ENCODE data around the gene IMPDH1.

IMPDH1 gene

DNA sequence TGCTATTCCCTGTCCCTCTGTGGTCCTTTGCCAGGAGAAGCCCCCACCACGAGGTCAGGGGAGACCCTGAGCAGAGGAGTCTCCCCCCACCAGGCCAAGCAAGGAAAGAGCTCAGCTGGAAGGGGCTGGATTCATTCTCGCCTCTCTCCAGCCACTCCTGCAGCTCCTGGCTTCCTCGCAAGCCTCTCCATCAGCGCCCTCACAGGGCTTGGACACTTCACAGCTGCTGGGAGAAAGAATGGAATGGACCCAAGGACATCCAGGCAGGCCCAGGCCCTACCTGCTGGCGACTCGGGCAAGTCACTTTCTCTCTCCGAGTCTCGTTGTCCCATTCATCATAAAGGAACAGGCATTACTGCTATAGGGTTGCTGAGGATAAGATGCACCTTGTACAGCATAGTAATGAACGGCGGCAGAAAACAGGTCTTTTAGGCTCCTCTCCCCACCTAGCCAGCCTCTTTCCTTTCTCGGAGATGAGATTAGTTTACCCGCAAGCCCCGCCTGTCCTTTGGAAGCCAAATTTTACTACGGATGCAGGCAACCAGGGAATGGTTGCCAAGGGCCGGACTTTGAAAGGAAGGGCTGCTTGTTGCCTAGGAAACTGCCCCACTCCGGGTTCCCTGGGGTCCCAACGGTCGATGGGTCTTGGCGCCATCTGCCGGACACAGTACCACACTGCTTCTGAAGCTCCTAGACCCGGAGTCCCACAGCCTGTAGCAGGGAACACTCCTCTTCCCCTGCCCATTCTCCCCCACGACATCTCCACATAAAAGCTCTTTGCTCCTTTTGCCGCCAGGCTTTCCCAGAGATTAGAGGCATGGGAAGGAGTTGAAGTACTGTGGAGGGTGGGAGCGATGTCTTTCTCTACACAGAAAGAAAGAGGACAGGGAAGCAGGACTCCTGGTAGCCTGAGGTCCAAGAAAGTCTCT, 22.3 kb downstream of the IMPDH1 start:
- no peaks in the 10 kb centered on the region for H3K36me3 Mint-ChIP-seq
- H3K27me3 Mint-ChIP-seq, result no peaks in the 10 kb centered on the region
- H3K9me3 Mint-ChIP-seq, result no peaks in the 10 kb centered on the region
- no peak overlapping the region for H3K4me3 Mint-ChIP-seq
- H3K4me1 Mint-ChIP-seq, result no peaks in the 10 kb centered on the region
- H3K27ac Mint-ChIP-seq, result no peak overlapping the region

DNA sequence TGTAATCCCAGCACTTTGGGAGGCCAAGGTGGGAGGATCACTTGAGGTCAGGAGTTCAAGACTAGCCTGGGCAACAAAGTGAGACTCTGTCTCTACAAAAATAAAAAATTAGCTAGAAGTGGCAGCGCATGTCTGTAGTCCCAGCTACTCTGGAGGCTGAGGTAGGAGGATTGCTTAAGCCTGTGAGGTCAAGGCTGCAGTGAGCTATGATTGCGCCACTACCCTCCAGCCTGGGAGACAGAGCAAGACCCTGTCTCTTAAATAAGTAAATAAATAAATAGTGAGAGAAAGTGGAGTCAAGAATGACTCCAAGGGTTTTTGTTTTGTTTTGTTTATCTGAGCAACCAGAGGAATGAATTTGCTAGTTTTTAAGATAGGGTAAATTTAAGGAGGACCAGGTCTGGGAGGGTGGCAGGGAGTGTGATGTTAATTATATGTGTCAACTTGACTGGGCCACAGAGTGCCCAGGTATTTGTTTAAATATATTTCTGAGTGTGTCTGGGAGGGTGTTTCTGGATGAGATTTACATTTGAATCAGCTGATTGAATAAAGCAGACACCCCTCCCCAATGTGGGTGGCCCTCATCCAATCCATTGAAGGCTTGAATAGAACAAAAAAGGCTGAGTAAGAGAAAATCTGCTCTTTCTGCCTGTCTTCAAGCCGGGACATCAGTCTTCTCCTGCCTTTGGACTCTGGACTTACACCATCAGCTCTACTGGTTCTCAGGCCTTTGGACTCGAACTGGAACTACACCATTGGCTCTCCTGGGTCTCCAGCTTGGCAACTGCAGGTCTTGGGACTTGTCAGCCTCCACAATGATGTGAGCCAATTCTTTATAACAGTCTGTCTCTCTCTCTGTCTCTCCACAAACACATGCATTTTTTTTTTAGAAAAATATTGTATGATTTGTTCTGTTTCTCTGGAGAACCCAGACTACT, 23.5 kb downstream of the IMPDH1 start:
- Mint-ChIP-seq H3K9me3 (no peaks in the 10 kb centered on the region), H3K4me1 (no peaks in the 10 kb centered on the region), H3K27me3 (no peaks in the 10 kb centered on the region), H3K27ac (no peak overlapping the region), H3K4me3 (no peak overlapping the region), H3K36me3 (no peaks in the 10 kb centered on the region)

DNA sequence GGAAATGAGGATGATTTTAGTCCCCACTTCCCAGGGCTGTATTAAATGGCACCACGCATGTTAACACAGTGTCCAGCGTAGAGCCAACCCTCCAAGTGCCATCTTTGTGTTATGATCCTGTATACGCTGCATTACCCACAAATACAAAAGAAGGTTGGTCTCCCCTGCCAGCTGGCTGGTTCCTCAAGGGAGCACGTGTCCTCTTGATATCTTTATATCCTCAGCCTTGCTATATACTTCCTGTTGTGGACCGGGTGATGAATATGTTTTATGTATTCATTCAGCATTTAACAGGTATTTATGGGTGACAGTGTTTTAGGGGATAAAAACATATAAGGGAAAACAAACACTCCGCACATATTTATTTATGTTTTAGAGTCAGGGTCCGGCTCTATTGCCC, 25.1 kb downstream of the IMPDH1 start:
- Mint-ChIP-seq H3K9me3 (no peaks in the 10 kb centered on the region), H3K4me3 (no peak overlapping the region), H3K27ac (no peak overlapping the region), H3K36me3 (no peaks in the 10 kb centered on the region), H3K27me3 (no peaks in the 10 kb centered on the region), H3K4me1 (no peaks in the 10 kb centered on the region)

DNA sequence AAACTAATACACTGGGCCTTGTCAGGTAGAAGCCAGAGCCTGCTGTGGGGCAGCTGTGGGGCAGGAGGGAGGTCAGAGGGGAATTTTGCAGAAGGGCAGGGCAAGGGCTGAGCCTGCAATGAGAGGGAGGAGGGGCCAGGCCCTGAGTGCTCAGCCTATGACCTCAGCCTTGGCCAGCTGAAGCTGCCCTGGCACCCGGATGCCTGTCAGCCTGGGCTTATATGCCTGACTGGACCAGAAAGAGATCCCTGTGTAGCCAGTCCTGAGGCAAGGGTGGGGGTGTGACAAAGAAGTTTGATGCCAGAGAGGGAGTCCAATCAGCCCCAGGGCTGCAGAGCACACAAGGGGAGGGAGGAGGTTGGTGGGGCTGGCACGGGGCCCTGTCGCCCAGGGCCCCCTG, 26.0 kb downstream of the IMPDH1 start:
- Mint-ChIP-seq H3K36me3 (no peaks in the 10 kb centered on the region), H3K9me3 (no peaks in the 10 kb centered on the region), H3K27ac (no peak overlapping the region), H3K4me3 (no peak overlapping the region), H3K4me1 (no peaks in the 10 kb centered on the region), H3K27me3 (no peaks in the 10 kb centered on the region)

DNA sequence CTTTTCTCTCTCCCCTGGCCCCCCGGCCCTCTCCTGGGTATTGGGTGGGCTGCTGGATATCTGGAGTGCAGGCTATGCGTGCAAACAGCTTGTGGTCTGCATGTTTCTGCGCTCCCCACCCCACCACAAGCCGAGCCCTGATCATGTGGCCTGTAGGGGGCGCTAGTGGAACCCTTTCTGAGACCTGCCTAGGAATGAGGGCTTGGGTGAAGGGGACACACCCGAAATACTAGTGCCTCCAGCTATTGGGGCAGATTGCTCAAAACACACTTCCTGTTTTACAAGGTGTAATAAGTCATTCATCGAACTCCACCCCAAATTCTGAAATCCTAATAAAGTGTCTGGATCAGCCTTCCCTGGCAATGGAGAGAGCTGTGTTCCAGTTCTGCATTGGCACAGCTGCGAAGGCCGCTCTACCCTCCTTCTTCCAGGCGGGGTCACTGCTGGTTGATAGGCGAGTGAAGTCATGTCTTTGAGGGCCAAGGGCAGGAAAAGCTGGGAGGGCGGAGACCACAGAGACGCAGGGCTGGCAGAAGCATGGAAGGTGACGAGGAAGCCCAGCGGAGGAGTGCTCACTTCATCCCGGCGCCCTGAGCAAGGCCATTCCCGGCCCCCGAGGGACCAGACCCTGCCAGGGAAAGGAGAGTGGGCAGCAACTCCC, 28.5 kb downstream of the IMPDH1 start:
- Mint-ChIP-seq H3K4me1 (no peaks in the 10 kb centered on the region), H3K9me3 (no peaks in the 10 kb centered on the region), H3K36me3 (no peaks in the 10 kb centered on the region), H3K27me3 (no peaks in the 10 kb centered on the region), H3K27ac (no peak overlapping the region), H3K4me3 (no peak overlapping the region)

DNA sequence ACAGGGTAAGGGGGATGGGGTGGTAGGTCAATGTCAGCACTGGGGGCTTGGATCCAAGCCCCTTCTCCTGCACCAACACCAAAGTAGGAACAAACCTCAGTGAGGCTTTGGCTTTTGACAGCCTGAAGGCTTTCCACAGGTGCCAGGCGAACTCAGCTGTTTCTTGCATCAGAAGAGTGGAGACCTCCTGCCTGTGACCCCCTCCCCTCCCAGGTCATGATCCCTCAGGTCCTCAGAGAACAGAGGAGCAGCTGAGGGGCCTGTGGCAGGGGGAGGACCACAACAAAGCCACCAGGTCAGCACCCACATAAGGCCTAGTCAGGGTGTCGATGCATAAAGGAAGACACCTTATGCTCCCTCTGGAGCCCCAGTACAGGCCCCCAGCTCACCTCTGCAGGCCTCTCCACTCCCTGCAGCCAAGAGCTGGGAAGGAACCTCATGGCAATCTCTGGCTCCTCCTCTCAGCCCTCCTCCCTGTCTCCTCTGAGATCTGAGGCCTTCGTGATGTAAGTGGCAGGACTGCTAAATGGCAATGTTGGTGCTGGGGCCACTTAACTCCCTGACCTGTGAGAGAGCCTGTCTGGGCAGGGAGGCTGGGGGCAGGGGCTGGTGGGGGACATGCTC, 29.2 kb downstream of the IMPDH1 start:
- no peaks in the 10 kb centered on the region for H3K9me3 Mint-ChIP-seq
- no peak overlapping the region for H3K27ac Mint-ChIP-seq
- no peaks in the 10 kb centered on the region for H3K36me3 Mint-ChIP-seq

DNA sequence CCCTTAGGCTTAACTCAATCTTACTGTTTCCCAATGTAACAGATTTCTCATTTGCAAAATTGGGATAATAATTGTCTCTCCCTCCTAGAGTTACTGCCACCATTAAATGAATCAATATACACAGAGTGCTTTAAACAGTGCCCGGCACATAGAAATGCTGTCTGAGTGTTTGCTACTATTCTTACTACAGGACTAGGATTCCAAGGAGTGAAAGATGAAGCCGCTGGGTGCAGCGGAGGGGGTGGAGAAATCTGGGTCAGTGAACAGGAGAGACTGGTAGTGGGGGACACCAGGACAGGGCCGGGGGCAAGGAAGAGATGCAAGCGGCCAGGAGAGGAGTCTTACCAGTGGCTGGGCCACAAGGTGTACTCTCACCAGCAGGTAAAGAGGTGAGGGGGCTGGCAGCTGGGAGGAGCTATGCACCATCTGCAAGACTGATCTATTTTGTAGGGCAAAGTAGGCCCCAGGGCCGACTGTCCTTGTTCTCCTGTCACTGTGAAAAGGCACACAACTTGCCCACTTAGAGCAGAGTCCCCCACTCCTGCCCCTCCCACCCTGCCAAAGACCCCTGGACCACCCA, 29.8 kb downstream of the IMPDH1 start:
- Mint-ChIP-seq H3K4me1 (no peaks in the 10 kb centered on the region), H3K4me3 (no peak overlapping the region), H3K27me3 (no peaks in the 10 kb centered on the region), H3K9me3 (no peaks in the 10 kb centered on the region), H3K27ac (no peak overlapping the region), H3K36me3 (no peaks in the 10 kb centered on the region)

More for the DNA sequence above, 29.2 kb downstream of the IMPDH1 start:
- H3K27me3 Mint-ChIP-seq, result no peaks in the 10 kb centered on the region
- no peak overlapping the region for H3K4me3 Mint-ChIP-seq
- H3K4me1 Mint-ChIP-seq, result no peaks in the 10 kb centered on the region

DNA sequence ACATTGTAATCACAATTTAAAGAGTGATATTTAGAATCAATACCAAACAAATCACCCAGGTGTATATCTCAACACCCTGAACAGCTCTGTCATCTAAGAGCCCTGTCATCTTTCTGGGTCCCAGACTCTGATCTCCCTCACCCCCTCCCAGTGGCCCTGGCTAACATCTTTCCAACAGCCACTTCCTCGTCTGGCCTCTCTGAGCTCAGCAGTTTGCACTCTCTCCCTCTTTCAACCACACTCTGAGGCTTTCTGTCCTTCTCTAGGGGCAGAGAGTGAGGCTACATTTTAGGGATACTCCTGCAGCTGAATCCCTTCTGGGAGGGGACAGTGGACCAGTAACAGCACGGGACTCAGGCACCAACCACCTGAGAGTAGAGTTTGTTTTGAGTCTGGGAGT, 31.1 kb downstream of the IMPDH1 start:
- no peaks in the 10 kb centered on the region for H3K9me3 Mint-ChIP-seq
- no peaks in the 10 kb centered on the region for H3K4me1 Mint-ChIP-seq
- H3K4me3 Mint-ChIP-seq, result no peak overlapping the region
- no peaks in the 10 kb centered on the region for H3K27me3 Mint-ChIP-seq
- no peaks in the 10 kb centered on the region for H3K36me3 Mint-ChIP-seq
- no peak overlapping the region for H3K27ac Mint-ChIP-seq

DNA sequence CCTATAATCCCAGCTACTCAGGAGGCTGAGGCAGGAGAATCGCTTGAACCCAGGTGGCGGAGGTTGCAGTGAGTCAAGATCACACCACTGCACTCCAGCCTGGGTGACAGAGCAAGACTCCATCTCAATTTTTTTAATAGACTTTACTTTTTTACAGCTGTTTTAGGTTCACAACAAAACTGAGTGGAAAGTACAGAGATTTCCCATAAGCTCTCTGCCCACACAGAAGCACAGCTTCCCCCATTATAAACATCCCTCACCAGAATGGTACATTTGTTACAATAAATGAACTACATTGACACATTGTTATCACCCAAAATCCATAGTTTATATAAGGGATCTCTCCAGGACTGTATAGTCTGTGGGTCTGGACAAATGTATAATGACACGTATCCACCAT, 33.7 kb downstream of the IMPDH1 start:
- Mint-ChIP-seq H3K27me3 (no peaks in the 10 kb centered on the region), H3K4me3 (no peak overlapping the region), H3K4me1 (no peaks in the 10 kb centered on the region), H3K36me3 (no peaks in the 10 kb centered on the region), H3K27ac (no peak overlapping the region), H3K9me3 (no peaks in the 10 kb centered on the region)

DNA sequence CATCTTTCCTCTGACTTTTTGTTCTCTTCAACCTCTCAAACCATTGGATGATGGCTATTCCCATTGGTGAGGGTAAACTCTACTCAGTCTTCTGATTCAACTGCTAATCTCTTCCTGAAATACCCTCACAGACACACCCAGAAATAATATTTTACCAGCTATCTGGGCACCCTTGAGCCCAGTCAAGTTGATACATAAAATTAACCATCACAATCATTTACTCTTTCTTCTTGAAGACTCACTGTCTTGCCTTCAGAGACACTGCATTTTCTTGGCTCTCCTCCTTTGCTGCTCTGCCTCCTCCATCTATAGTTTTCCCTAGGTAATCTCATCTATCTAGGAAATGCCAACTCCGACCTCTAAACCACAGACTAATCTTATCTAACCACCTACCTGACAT, 35.7 kb downstream of the IMPDH1 start:
- H3K36me3 Mint-ChIP-seq, result no peaks in the 10 kb centered on the region
- H3K4me3 Mint-ChIP-seq, result no peak overlapping the region
- H3K27me3 Mint-ChIP-seq, result no peaks in the 10 kb centered on the region
- H3K4me1 Mint-ChIP-seq, result no peaks in the 10 kb centered on the region
- H3K27ac Mint-ChIP-seq, result no peak overlapping the region
- no peaks in the 10 kb centered on the region for H3K9me3 Mint-ChIP-seq

DNA sequence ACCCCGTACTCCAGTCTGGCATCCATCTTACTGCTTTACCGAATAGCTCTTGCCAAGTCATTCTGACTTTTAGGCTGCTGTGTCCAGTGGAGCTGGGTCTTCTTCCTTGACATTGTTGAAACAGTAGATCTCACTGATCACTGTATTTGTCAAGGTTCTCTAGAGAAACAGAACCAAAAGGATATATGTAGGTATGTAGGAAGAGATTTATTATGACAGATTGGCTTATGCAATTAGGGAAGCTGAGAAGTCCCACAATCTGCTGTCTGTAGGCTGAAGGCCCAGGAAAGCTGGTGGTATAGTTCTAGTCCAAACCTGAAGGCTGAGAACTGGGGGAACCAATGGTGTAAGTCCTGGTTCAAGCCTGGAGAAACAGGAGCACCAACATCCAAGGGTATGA, 36.2 kb downstream of the IMPDH1 start:
- no peaks in the 10 kb centered on the region for H3K27me3 Mint-ChIP-seq
- no peak overlapping the region for H3K4me3 Mint-ChIP-seq
- no peak overlapping the region for H3K27ac Mint-ChIP-seq
- H3K36me3 Mint-ChIP-seq, result no peaks in the 10 kb centered on the region
- H3K9me3 Mint-ChIP-seq, result no peaks in the 10 kb centered on the region
- no peaks in the 10 kb centered on the region for H3K4me1 Mint-ChIP-seq

DNA sequence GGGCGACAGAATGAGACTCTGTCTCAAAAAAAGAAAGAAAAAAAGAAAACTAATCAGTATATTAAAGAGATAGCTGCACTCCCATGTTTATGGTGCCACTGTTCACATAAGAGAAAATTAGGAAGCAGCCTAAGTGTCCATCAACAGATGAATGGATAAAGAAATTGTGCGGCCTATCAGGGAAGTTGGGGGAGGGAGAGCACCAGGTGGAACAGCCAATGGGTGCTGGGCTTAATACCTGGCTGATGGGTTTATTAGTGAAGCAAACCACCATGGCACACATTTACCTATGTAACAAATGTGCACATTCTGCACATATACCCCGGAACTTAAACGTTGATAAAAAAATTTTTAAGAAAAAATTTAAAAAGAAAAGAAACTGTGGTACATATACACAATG, 39.3 kb downstream of the IMPDH1 start:
- no peak overlapping the region for H3K4me3 Mint-ChIP-seq
- no peak overlapping the region for H3K27ac Mint-ChIP-seq
- peaks cover 8% of the 10 kb centered on the region for H3K27me3 Mint-ChIP-seq
- no peaks in the 10 kb centered on the region for H3K36me3 Mint-ChIP-seq
- no peaks in the 10 kb centered on the region for H3K4me1 Mint-ChIP-seq
- no peaks in the 10 kb centered on the region for H3K9me3 Mint-ChIP-seq

DNA sequence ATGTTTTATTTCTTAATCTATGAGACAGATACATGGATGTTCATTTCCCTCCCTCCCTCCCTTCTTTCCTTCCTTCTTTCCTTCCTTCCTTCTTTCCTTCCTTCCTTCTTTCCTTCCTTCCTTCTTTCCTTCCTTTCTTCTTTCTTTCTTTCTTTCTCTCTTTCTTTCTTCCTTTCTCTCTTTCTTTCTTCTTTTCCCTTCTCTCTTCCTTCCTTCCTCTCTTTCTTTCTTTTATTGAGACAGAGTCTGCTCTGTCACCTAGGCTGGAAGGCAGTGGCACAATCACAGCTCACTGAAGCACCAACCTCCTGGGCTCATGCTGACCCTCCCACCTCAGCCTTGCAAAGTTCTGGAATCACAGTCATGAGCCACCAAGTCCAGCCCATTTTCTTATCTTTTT, 42.8 kb downstream of the IMPDH1 start:
- Mint-ChIP-seq H3K4me3 (no peak overlapping the region), H3K27me3 (peaks cover 25% of the 10 kb centered on the region), H3K4me1 (peaks cover 12% of the 10 kb centered on the region), H3K36me3 (no peaks in the 10 kb centered on the region), H3K27ac (no peak overlapping the region), H3K9me3 (no peaks in the 10 kb centered on the region)

DNA sequence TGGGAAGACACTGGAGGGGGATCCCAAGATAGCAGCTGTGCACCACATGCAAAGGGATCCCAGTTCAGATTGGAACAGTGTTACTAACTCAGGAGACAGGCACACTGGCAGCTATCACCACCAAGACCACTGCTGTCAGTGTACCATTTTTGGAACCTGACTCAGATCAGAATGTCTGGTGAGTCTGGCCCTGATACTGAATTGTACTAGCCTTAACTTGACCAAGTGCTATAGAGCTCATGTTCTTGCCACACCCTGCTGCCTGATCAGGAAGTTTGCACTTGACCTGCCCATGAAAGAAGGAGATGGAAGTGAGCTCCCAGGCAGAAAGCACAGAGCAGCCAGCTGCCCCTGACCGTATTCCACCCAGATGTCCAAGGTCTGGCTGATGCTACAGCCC, 43.5 kb downstream of the IMPDH1 start:
- Mint-ChIP-seq H3K27me3 (peaks cover 25% of the 10 kb centered on the region), H3K9me3 (no peaks in the 10 kb centered on the region)

DNA sequence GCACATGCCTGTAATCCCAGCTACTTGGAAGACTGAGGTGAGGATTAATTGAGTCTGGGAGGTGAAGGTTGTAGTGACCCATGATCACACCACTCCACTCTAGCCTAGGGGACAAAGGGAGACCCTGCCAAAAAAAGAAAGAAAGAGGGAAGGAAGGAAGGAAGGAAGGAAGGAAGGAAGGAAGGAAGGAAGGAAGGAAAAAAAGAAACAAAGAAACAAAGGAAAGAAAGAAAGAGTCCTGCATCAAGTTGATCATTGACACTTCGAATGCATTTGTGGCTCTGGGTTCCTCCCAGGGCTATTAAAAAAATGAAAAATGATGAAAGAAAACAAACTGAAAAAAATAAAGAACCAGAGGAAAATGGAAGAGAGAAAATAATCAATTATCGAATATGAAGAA, 44.4 kb downstream of the IMPDH1 start:
- no peak overlapping the region for H3K4me3 Mint-ChIP-seq
- H3K27ac Mint-ChIP-seq, result no peak overlapping the region
- no peaks in the 10 kb centered on the region for H3K36me3 Mint-ChIP-seq
- H3K4me1 Mint-ChIP-seq, result peaks cover 23% of the 10 kb centered on the region
- no peaks in the 10 kb centered on the region for H3K9me3 Mint-ChIP-seq
- peaks cover 25% of the 10 kb centered on the region for H3K27me3 Mint-ChIP-seq

More for the DNA sequence above, 43.5 kb downstream of the IMPDH1 start:
- Mint-ChIP-seq H3K27ac (no peak overlapping the region), H3K4me3 (no peak overlapping the region), H3K4me1 (peaks cover 16% of the 10 kb centered on the region), H3K36me3 (no peaks in the 10 kb centered on the region)
